HG03575 (cell line): Measurements from ENCODE around the gene GRID1.

Source experiments
- ATAC-seq: cut with Tn5 transposase; IDR thresholded peaks from one replicate; pipeline ENCODE4 v1.9.1; 2021; ENCODE audit not compliant: unreplicated experiment, insufficient number of reproducible peaks, low FRiP score; ENCODE audit errors: extremely low read depth

Gene GRID1

DNA sequence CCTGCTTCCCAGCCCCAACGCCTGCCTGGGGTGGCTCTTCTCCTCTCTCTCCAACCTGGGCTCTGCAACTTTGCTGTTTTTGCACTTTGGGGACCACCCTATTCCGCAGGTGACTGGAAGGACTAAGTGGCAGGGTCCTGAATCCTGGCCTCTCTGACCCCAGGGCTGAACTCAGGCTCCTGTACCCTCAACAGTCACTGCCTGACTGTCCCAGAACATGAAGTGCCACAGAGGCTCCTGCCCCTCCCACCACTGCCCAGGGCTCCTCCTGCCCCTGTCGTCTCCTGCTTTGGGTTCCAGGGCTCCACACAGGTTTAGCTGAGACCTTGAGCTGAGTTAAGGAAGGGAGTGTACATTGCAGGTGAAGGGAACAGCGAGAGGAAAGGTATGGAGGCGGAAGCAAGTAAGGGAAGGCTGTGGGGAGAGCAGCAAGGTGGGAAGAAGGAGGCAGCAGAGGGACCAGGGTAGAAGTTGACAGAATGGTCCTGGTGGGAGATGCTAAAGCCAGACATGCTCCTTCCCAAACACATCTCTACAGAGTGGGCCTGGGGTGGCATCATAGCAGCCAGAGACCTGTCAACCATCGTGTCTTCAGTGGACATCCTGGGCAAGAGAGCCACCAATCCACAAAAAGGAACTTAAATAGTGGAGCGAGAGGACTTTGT is 5.7 kb upstream of the GRID1 start:
- ATAC-seq, result no peak

DNA sequence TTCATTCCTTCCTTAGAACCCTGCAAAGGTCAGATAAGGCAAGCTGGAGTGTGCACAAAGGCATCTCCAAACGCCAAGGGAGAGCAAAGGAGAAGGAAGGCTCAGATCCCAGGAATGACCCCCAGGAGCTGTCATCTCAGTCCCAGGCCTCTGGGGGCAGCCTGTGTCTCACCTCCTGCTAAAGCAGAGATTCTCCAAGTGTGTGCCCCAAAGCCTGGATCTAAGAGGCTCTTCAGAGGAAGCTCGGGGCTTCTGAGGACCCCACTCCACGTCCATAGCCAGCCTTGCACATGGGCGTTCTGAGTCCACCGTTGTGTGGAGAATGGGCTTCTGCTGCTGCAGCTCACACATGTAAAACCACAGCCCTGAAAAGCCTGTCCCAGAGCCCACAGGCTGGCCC is 5.1 kb upstream of the GRID1 start:
- no peak for ATAC-seq

DNA sequence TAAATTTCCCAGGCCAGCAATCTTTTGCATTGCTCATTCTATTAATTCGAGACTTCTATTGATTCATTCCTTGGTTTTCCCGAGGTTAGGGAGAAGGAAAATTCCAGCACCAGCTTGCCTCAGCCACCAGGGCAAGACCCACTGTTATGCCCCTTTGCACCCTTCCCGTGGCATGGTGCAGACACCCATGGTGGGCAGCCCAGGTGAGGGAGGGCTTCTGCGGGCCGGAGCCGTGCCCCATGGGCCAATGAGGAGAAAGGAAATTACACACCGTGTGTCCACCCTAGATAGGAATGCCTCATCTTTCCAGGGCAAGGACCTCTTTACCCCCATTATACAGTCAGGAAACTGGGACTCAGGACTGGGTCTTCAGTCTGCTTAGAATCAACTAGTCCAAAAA is 4.5 kb upstream of the GRID1 start:
- no peak for ATAC-seq

DNA sequence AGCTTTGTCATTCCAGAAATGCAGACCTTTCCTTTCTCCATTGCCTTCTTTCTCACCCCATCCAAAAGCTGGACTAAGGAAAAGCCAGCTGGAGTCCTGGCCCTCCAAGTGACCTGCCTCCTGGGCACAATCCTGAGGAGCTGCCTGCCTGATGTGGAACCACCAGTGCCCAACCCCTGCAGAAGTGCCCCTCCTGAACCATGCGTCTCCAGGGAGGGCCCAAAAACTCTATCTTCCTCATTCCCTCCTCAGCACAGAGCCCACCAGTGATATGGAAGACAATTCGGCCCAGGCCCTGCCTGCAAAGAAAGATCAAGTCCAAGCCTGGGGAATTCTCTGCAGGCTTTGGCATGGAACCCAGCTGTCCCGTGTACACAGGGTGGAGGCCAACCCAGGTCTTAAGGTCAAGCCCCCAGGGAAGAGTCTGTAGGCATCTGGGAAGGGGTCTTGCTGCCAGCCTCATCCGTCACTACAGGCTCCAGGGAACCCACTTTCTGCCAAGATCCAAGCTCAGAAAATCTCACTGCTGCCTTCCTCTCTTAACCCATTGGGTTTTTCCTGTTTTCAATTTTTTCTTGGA is 3.5 kb upstream of the GRID1 start:
- ATAC-seq, result no peak

DNA sequence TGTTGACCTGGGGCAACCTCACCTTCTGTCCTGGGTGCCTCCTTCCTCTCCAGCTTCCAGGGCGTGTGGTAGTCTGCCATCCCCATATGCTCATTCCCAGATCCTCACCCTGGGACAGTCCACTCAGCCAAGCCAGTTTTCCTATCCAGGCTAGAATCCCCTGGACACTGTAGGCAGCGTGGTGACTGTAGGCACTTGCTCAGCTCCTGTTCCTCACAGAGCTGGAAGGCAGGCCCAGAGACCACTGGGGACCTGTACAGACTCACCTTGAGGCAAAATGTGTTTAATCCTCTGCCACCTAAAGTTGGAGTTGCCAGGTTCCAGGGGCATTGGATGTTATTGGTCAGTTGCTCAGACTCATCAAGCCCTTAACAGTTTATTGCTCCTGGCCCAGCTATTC is 2.4 kb upstream of the GRID1 start:
- ATAC-seq, result no peak

GRCh38 chr10:86368046-86368445 is 1.5 kb upstream of the GRID1 start:
- no peak for ATAC-seq

DNA sequence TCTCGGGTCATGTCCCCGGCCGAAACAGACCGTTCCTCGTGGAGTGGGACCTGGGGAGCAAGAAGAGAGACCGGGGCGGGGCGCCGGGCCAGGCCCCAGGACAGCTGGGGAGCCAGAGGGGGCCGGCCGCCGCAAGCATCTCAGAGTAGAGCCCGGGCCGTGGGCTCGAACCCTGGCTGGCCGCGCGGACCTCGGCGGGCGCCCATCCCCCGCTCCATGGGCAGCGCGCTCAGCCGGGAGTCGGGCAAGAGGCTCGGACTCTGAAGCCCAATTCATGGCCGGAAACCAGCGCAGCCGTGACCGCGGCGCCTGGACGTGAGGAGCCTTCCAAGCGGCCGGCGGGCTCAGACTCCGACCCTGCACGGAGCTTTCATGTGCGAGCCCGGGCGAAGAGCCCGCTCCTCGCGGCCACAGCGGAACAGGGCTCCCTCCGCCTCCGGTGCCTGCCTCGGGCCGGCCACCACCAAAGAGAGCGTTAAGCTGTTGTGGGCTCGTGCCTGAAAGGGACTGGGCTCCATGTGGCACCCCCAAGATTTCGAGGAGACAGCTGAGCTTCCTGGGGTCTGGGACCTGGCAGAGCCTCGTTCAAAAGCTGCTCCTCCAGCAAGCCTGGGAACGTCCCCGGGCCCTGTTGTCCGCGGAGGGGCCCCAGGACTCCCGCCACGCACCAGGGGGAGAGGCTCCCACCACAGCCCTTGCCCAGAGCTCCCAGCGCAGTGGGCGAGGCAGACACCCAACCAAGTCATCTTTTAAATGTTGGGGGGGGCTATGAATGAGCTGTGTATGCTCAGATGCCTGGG is 757 bp upstream of the GRID1 start:
- no peak for ATAC-seq

DNA sequence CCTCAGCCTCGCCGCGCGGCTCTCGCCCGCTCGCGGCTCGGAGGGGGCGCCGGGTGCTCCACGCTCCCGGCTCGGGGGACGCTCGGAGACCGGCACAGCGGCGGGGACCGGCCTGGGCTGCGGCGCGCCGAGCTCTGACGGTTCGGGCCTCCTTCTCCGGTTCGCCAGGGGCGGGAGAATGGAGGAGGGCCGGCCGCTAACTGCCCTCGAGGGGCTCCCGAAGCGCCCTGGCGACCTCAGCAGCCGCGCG is 232 bp upstream of the GRID1 start:
- no peak for ATAC-seq

GRCh38 chr10:86365346-86366032 is 1.1 kb downstream of the GRID1 start:
- ATAC-seq, result no peak

GRCh38 chr10:86364491-86365345 is 1.9 kb downstream of the GRID1 start:
- ATAC-seq, result no peak

- no peak for ATAC-seq
Measured at GRCh38 chr10:86363833-86364490, 2.6 kb downstream of the GRID1 start.

- no peak for ATAC-seq
Measured at GRCh38 chr10:86363184-86363832, 3.3 kb downstream of the GRID1 start.

DNA sequence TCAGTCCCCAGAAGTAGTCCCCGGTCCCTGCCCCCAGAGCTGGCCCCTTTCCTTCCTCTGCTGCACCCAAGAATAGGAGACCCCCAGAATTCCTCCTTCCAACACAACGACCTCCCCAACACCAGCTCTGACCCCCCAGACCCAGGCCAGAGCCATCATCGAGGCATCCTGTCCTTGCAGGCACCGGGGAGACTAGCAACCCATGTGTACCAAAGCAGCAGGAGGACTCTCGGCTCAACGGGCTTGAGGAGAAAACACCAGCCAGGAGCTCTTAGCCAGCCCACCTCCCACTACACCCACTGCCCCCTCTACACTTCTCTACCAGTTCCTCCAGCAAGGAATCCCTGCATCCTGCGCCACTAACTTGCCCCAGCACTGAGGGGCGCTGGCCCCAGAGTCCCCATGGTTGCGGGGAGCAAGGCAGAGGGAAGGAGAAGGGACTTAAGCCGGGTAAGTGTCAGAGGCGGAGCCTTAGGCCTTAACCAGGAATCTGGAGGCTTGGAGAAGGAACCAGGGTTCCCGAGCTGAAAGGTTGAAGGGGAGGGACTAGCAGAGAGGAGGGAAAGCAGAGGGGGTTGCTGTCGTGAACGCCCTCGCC is 3.9 kb downstream of the GRID1 start:
- ATAC-seq, result no peak

- ATAC-seq, result no peak
Measured at GRCh38 chr10:86362129-86362527, 4.5 kb downstream of the GRID1 start.

DNA sequence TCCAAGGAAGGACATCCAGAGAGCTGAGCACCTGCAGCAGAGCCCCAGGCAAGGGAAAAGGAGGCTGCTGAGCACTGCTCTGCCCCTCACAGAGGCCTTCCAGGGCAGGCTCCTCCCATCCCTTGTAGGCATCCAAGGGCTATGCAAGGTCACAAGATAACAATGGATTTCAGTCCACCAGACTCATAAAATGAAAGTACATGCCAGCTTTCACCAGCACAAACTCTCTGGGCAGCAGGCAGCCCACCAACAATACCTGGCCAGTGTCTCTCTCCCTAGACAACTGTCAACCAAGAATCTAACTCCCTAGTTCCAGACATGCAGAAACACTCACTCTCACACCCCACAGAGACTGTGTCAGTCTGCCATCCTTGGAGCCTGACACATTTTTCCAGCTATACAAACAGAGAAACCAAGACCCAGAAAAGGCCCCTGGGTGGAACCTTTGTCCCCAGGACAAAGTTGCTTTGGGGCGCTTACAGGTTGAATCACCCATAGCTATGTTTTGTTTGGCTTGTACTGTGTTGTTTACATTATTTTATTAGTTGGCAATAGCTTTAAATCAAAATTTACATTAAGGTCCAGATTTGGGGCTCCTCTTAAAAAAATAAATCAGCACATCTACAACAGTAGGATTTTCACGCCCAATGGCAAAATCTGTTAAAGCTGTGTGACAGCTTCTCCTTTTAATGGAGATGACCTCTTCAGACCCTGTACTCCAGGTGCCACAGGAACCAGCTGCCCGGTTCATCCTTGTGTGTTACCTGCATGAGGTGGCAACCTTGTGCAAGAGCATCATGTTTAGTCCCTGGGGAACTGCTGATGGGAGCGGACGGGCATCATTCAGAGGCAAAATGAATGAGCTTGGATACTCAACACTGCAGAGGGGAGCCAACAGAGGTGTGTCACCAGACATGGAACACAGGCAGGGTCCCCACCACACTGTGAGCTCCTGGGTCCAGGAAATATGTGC is 5.2 kb downstream of the GRID1 start:
- ATAC-seq, result no peak

- ATAC-seq, result no peak
Measured at GRCh38 chr10:86360657-86361056, 5.9 kb downstream of the GRID1 start.

DNA sequence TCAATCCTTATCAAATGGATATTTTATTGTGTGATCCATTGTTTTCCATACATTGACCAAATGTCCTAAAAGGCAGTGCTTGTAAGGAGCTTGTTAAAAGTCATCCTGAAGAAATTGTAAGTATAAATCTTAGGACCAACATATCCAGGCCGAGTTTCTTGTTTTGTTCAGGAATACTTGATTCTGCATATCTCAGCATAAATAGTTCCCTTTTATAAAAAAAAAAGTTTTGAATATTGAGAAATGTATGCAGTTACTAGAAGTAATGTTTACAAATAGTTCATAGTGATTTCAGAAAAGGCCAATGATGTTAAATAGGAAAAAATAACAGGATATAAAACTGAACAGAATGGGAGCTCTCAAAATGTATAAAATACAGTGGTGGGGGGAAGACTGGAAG is 6.6 kb downstream of the GRID1 start:
- ATAC-seq, result no peak
